ENCODE data around the gene LSS. TPM values are rescaled to one million over a fixed set of nuclear protein-coding genes. Genes with fewer than 3 reads are reported as not detected.
"Not testable (repeated sequence)": the region's sequence is repeated elsewhere in the genome, so short reads cannot be mapped to it uniquely, and the experiment has no call there.

The LSS gene
- total RNA-seq, 1 donor from 2014 or later = 15.8 TPM

- no peaks in the 10 kb centered on the region for H3K27me3 Mint-ChIP-seq (ENCODE audit: insufficient read depth)
- H3K4me1 Mint-ChIP-seq (ENCODE audit: low read depth) = no peaks in the 10 kb centered on the region
- DNase-seq (ENCODE audit: low spot score) = no peak
- no peaks in the 10 kb centered on the region for H3K9me3 Mint-ChIP-seq
- no peak overlapping the region for H3K4me3 Mint-ChIP-seq
- no peak overlapping the region for H3K27ac Mint-ChIP-seq
- H3K36me3 Mint-ChIP-seq (ENCODE audit: low read depth) = peaks cover 27% of the 10 kb centered on the region
- intact Hi-C loops (cut with micrococcal nuclease) = no loop called here
Observed at GRCh38 chr21:46203203-46203600, 25.4 kb downstream of the LSS start.

- peaks cover 25% of the 10 kb centered on the region for H3K36me3 Mint-ChIP-seq (ENCODE audit: low read depth)
- H3K27ac Mint-ChIP-seq = no peak overlapping the region
- H3K4me3 Mint-ChIP-seq = no peak overlapping the region
Observed at GRCh38 chr21:46202592-46203202, 25.9 kb downstream of the LSS start.

GRCh38 chr21:46200877-46201803 is 27.4 kb downstream of the LSS start:
- peak overlapping the region; percentile 55 for H3K27ac Mint-ChIP-seq
- DNase-seq (ENCODE audit: low spot score); H3K4me3 Mint-ChIP-seq; intact Hi-C loops (cut with micrococcal nuclease); H3K27me3 Mint-ChIP-seq (ENCODE audit: insufficient read depth); H3K9me3 Mint-ChIP-seq; H3K4me1 Mint-ChIP-seq (ENCODE audit: low read depth): not testable (repeated sequence)
- H3K36me3 Mint-ChIP-seq (ENCODE audit: low read depth) = peaks cover 26% of the 10 kb centered on the region

More at GRCh38 chr21:46202592-46203202, 25.9 kb downstream of the LSS start:
- DNase-seq (ENCODE audit: low spot score) = no peak
- Mint-ChIP-seq H3K4me1 (ENCODE audit: low read depth) (no peaks in the 10 kb centered on the region), H3K9me3 (no peaks in the 10 kb centered on the region), H3K27me3 (ENCODE audit: insufficient read depth) (no peaks in the 10 kb centered on the region)
- intact Hi-C loops (cut with micrococcal nuclease) = no loop called here

GRCh38 chr21:46199436-46200373 is 28.9 kb downstream of the LSS start:
- Mint-ChIP-seq H3K9me3 (no peaks in the 10 kb centered on the region), H3K27ac (no peak overlapping the region), H3K36me3 (ENCODE audit: low read depth) (peaks cover 23% of the 10 kb centered on the region), H3K4me3 (no peak overlapping the region), H3K27me3 (ENCODE audit: insufficient read depth) (no peaks in the 10 kb centered on the region), H3K4me1 (ENCODE audit: low read depth) (no peaks in the 10 kb centered on the region)
- DNase-seq (ENCODE audit: low spot score) = no peak
- intact Hi-C loops (cut with micrococcal nuclease) = no loop called here

GRCh38 chr21:46196733-46197132 is 31.8 kb downstream of the LSS start:
- Mint-ChIP-seq H3K27ac (no peak overlapping the region), H3K4me3 (no peak overlapping the region), H3K27me3 (ENCODE audit: insufficient read depth) (no peaks in the 10 kb centered on the region), H3K9me3 (no peaks in the 10 kb centered on the region), H3K4me1 (ENCODE audit: low read depth) (no peaks in the 10 kb centered on the region), H3K36me3 (ENCODE audit: low read depth) (peaks cover 29% of the 10 kb centered on the region)
- no peak for DNase-seq (ENCODE audit: low spot score)
- intact Hi-C loops (cut with micrococcal nuclease) = no loop called here

- Mint-ChIP-seq H3K4me3 (no peak overlapping the region), H3K9me3 (no peaks in the 10 kb centered on the region), H3K27ac (no peak overlapping the region), H3K27me3 (ENCODE audit: insufficient read depth) (no peaks in the 10 kb centered on the region), H3K36me3 (ENCODE audit: low read depth) (peaks cover 29% of the 10 kb centered on the region), H3K4me1 (ENCODE audit: low read depth) (no peaks in the 10 kb centered on the region)
- DNase-seq (ENCODE audit: low spot score) = no peak
- intact Hi-C loops (cut with micrococcal nuclease) = no loop called here
Observed at GRCh38 chr21:46195595-46196195, 32.9 kb downstream of the LSS start.

- H3K27me3 Mint-ChIP-seq (ENCODE audit: insufficient read depth) = no peaks in the 10 kb centered on the region
- no peak for DNase-seq (ENCODE audit: low spot score)
- H3K36me3 Mint-ChIP-seq (ENCODE audit: low read depth) = peaks cover 25% of the 10 kb centered on the region
- no peak overlapping the region for H3K4me3 Mint-ChIP-seq
- H3K27ac Mint-ChIP-seq = no peak overlapping the region
- no peaks in the 10 kb centered on the region for H3K9me3 Mint-ChIP-seq
- H3K4me1 Mint-ChIP-seq (ENCODE audit: low read depth) = no peaks in the 10 kb centered on the region
- intact Hi-C loops (cut with micrococcal nuclease) = no loop called here
Observed at GRCh38 chr21:46194374-46195334, 33.9 kb downstream of the LSS start.

- Mint-ChIP-seq H3K36me3 (ENCODE audit: low read depth) (peaks cover 17% of the 10 kb centered on the region), H3K4me1 (ENCODE audit: low read depth) (no peaks in the 10 kb centered on the region), H3K4me3 (no peak overlapping the region), H3K9me3 (no peaks in the 10 kb centered on the region), H3K27me3 (ENCODE audit: insufficient read depth) (no peaks in the 10 kb centered on the region), H3K27ac (no peak overlapping the region)
- intact Hi-C loops (cut with micrococcal nuclease) = no loop called here
- no peak for DNase-seq (ENCODE audit: low spot score)
Observed at GRCh38 chr21:46193829-46194373, 34.7 kb downstream of the LSS start.

GRCh38 chr21:46191686-46192575 is 36.6 kb downstream of the LSS start:
- intact Hi-C loops (cut with micrococcal nuclease) = no loop called here
- peaks cover 14% of the 10 kb centered on the region for H3K36me3 Mint-ChIP-seq (ENCODE audit: low read depth)
- H3K9me3 Mint-ChIP-seq = no peaks in the 10 kb centered on the region
- H3K27ac Mint-ChIP-seq = no peak overlapping the region
- DNase-seq (ENCODE audit: low spot score) = no peak
- no peak overlapping the region for H3K4me3 Mint-ChIP-seq
- H3K27me3 Mint-ChIP-seq (ENCODE audit: insufficient read depth) = no peaks in the 10 kb centered on the region
- no peaks in the 10 kb centered on the region for H3K4me1 Mint-ChIP-seq (ENCODE audit: low read depth)

- Mint-ChIP-seq H3K27ac (no peak overlapping the region), H3K4me1 (ENCODE audit: low read depth) (no peaks in the 10 kb centered on the region), H3K36me3 (ENCODE audit: low read depth) (peaks cover 14% of the 10 kb centered on the region), H3K4me3 (no peak overlapping the region), H3K27me3 (ENCODE audit: insufficient read depth) (no peaks in the 10 kb centered on the region), H3K9me3 (no peaks in the 10 kb centered on the region)
- no peak for DNase-seq (ENCODE audit: low spot score)
- intact Hi-C loops (cut with micrococcal nuclease) = no loop called here
Observed at GRCh38 chr21:46191257-46191685, 37.3 kb downstream of the LSS start.

All from activated T-helper 1 cell treated with anti-CD3 and anti-CD28 coated beads, Interleukin-12 subunit alpha, Interleukin-12 subunit beta, Interleukin-2, Interleukin-4 antibody, amounts not matched to agents 30 ng/mL and 10 ng/mL and 1 ng/mL, durations not matched to agents 14 hours and 24 hours and 36 hours (primary cell).